H1 (cell line): ENCODE data around the gene GLB1L2. TPM values are rescaled to one million over a fixed set of nuclear protein-coding genes. Genes with fewer than 3 reads are reported as not detected.

Experiments used
- CTCF ChIA-PET: fragments of 300-600 bp; sonication (Branson Sonifier 250); formaldehyde crosslinking; loops from one replicate; lab custom pipeline; 2021; ENCODE audit not compliant: partially characterized antibody; lab: Charles Lee
- POLR2A ChIA-PET: fragments of 300-600 bp; sonication (Branson Sonifier 250); formaldehyde crosslinking; loops from one replicate; lab custom pipeline; 2021; ENCODE audit warnings: inconsistent platforms; ENCODE audit not compliant: partially characterized antibody; lab: Charles Lee
- DNase-seq, 2 experiments: peaks; one replicate each; pipeline versions ENCODE4 v3.0.0 to v3.0.0-alpha.2; 2010 to 2022; ENCODE audit warnings: low spot score in 2 of 2, low read depth in 1 of 2, mixed read lengths in 1 of 2
- FAIRE-seq: peaks from 2 replicates; lab custom pipeline; 2011; peaks lifted over from hg19 to GRCh38; lab: Jason Lieb, UNC
- H2AFZ ChIP-seq: 2 replicates; pipeline ENCODE4 v1.8.1; 2012; ENCODE audit warnings: low read length, inconsistent platforms
- H2AK5ac ChIP-seq: 2 replicates; pipeline ENCODE4 v1.6.1; 2013; ENCODE audit warnings: low read depth, low read length
- H2BK120ac ChIP-seq: replicated peaks from 2 replicates; pipeline ENCODE3; 2013; ENCODE audit warnings: low read depth, low read length, inconsistent platforms
- H2BK12ac ChIP-seq: 2 replicates; pipeline ENCODE4 v1.6.1; 2013; ENCODE audit warnings: low read depth, low read length
- H2BK15ac ChIP-seq: 2 replicates; pipeline ENCODE4 v1.6.1; 2013; ENCODE audit warnings: low read length
- H2BK20ac ChIP-seq: 2 replicates; pipeline ENCODE4 v1.6.1; 2013; ENCODE audit warnings: low read length
- H2BK5ac ChIP-seq: 2 replicates; pipeline ENCODE4 v1.6.1; 2013; ENCODE audit warnings: low read depth, low read length
- H3K14ac ChIP-seq: 2 replicates; pipeline ENCODE4 v1.6.1; 2013; ENCODE audit warnings: inconsistent platforms; ENCODE audit not compliant: insufficient read length
- H3K18ac ChIP-seq: 2 replicates; pipeline ENCODE4 v1.6.1; 2013; ENCODE audit warnings: low read length; ENCODE audit errors: extremely low read depth
- H3K23ac ChIP-seq: 2 replicates; pipeline ENCODE4 v1.6.1; 2013; ENCODE audit warnings: inconsistent platforms; ENCODE audit not compliant: insufficient read length
- H3K23me2 ChIP-seq: 2 replicates; pipeline ENCODE4 v1.6.1; 2013; ENCODE audit warnings: low read depth, low read length
- H3K27ac ChIP-seq: 2 replicates; pipeline ENCODE4 v1.6.1; 2011; ENCODE audit warnings: low read depth, low read length, inconsistent platforms
- H3K27me3 ChIP-seq, 4 experiments: replicated peaks in 1 of 4; 1 replicate in 1 of 4; 2 replicates in 3 of 4; pipeline versions ENCODE4 v1.6.1 to v1.8.1; 2011 to 2013; ENCODE audit warnings: low read length in 3 of 4, mild to moderate bottlenecking in 3 of 4, inconsistent platforms in 2 of 4, mixed read lengths in 2 of 4, moderate library complexity in 1 of 4; ENCODE audit not compliant: control insufficient read depth in 3 of 4, insufficient read depth in 3 of 4; ENCODE audit errors: extremely low read depth in 1 of 4
- H3K36me3 ChIP-seq, 4 experiments: 2 replicates each; pipeline versions ENCODE4 v1.6.1 to v1.8.1; 2011 to 2013; ENCODE audit warnings: mild to moderate bottlenecking in 4 of 4, low read length in 3 of 4, moderate library complexity in 2 of 4, control low read depth in 1 of 4, inconsistent platforms in 1 of 4; ENCODE audit not compliant: insufficient read depth in 4 of 4, control insufficient read depth in 2 of 4
- H3K4ac ChIP-seq: replicated peaks from 2 replicates; pipeline ENCODE3; 2013; ENCODE audit warnings: low read length, low read depth, mixed read lengths, inconsistent platforms; ENCODE audit not compliant: insufficient read length
- H3K4me1 ChIP-seq, 4 experiments: replicated peaks in 1 of 4; 1 replicate in 1 of 4; 2 replicates in 3 of 4; pipeline versions ENCODE4 v1.6.1 to v1.8.1; 2011 to 2013; ENCODE audit warnings: low read length in 3 of 4, inconsistent platforms in 2 of 4, mixed read lengths in 1 of 4; ENCODE audit not compliant: insufficient read depth in 4 of 4, control insufficient read depth in 3 of 4
- H3K4me2 ChIP-seq, 2 experiments: 2 replicates each; pipeline versions ENCODE4 v1.6.1 to v1.8.1; 2011 to 2013; ENCODE audit warnings: low read depth in 2 of 2, low read length in 2 of 2, control low read depth in 1 of 2, inconsistent platforms in 1 of 2, mild to moderate bottlenecking in 1 of 2; ENCODE audit not compliant: insufficient read depth in 1 of 2
- H3K4me3 ChIP-seq, 4 experiments: fragments of 200-600, 300-600 bp in 1 of 4; sonication (generic), shearing (Covaris generic), sonication (Bioruptor Twin) in 1 of 4; 2 replicates each; pipeline versions ENCODE4 v1.5.1 to v1.8.1; 2011 to 2016; ENCODE audit warnings: low read length in 4 of 4, low read depth in 3 of 4, control low read depth in 2 of 4, inconsistent platforms in 2 of 4, mild to moderate bottlenecking in 2 of 4, mixed read lengths in 1 of 4, moderate library complexity in 1 of 4; ENCODE audit not compliant: insufficient read depth in 2 of 4; ENCODE audit errors: extremely low read depth in 1 of 4
- H3K56ac ChIP-seq: replicated peaks from 2 replicates; pipeline ENCODE3; 2013; ENCODE audit warnings: low read depth, mild to moderate bottlenecking, mixed read lengths, low read length, inconsistent platforms; ENCODE audit not compliant: insufficient read length
- H3K79me1 ChIP-seq: 2 replicates; pipeline ENCODE4 v1.6.1; 2013; ENCODE audit warnings: low read depth, low read length, control low read depth
- H3K79me2 ChIP-seq, 2 experiments: 2 replicates each; pipeline versions ENCODE4 v1.6.1 to v1.8.1; 2012 to 2013; ENCODE audit warnings: low read length in 2 of 2, mild to moderate bottlenecking in 2 of 2, inconsistent platforms in 1 of 2; ENCODE audit not compliant: insufficient read depth in 2 of 2, control insufficient read depth in 1 of 2
- H3K9ac ChIP-seq, 4 experiments: replicated peaks in 1 of 4; 1 replicate in 1 of 4; 2 replicates in 3 of 4; pipeline versions ENCODE4 v1.6.1 to v1.8.1; 2011 to 2013; ENCODE audit warnings: low read depth in 3 of 4, low read length in 3 of 4, control low read depth in 2 of 4, mild to moderate bottlenecking in 2 of 4, moderate library complexity in 2 of 4, inconsistent platforms in 1 of 4; ENCODE audit errors: extremely low read depth in 1 of 4
- H3K9me3 ChIP-seq, 2 experiments: 2 replicates each; pipeline versions ENCODE4 v1.6.1 to v1.8.1; 2012 to 2013; ENCODE audit warnings: mild to moderate bottlenecking in 2 of 2, moderate library complexity in 2 of 2, control low read depth in 1 of 2, inconsistent platforms in 1 of 2, low read depth in 1 of 2, low read length in 1 of 2, mixed read lengths in 1 of 2; ENCODE audit not compliant: insufficient read depth in 2 of 2
- H4K20me1 ChIP-seq, 2 experiments: replicated peaks in 1 of 2; 2 replicates each; pipeline versions ENCODE3 to v1.8.1; 2011 to 2013; ENCODE audit warnings: inconsistent platforms in 2 of 2, low read length in 2 of 2, mild to moderate bottlenecking in 1 of 2; ENCODE audit not compliant: insufficient read depth in 2 of 2, control insufficient read depth in 1 of 2
- H4K5ac ChIP-seq: 2 replicates; pipeline ENCODE4 v1.6.1; 2013; ENCODE audit warnings: low read length, low read depth, mixed read lengths, inconsistent platforms; ENCODE audit not compliant: insufficient read length
- H4K8ac ChIP-seq: 2 replicates; pipeline ENCODE4 v1.8.0; 2013; ENCODE audit warnings: mild to moderate bottlenecking, moderate library complexity, low read length, inconsistent platforms; ENCODE audit not compliant: insufficient read depth; ENCODE audit errors: extremely low read depth
- H4K91ac ChIP-seq: replicated peaks from 2 replicates; pipeline ENCODE3; 2013; ENCODE audit warnings: low read length, mixed read lengths, inconsistent platforms; ENCODE audit not compliant: insufficient read length
- ASH2L ChIP-seq: fragments of 200-600, 300-600 bp; sonication (generic); IDR thresholded peaks from one replicate; pipeline ENCODE4 v1.7.1; 2017; ENCODE audit warnings: low read length
- BACH1 ChIP-seq: IDR thresholded peaks from 2 replicates; pipeline ENCODE4 v1.6.1; 2012; ENCODE audit warnings: low read length, improper control_type of control experiment
- CBX8 ChIP-seq: fragments of 300-800, 300-1000 bp; sonication (generic); IDR thresholded peaks from 2 replicates; pipeline ENCODE4 v1.7.1; 2016; ENCODE audit warnings: low read depth, low read length, borderline replicate concordance
- GABPA ChIP-seq: IDR thresholded peaks from 2 replicates; pipeline ENCODE4 v1.6.1; 2011; ENCODE audit warnings: mild to moderate bottlenecking, low read length, moderate library complexity, borderline replicate concordance; ENCODE audit not compliant: insufficient read depth
- KDM4A ChIP-seq: IDR thresholded peaks from one replicate; pipeline ENCODE4 v1.7.1; 2012; ENCODE audit warnings: low read depth, mild to moderate bottlenecking, moderate library complexity, low read length, inconsistent platforms; ENCODE audit not compliant: severe bottlenecking
- RNF2 ChIP-seq: fragments of 200-900, 300-1000 bp; sonication (generic); IDR thresholded peaks from 2 replicates; pipeline ENCODE4 v1.7.1; 2016; ENCODE audit warnings: borderline replicate concordance, low read depth, mild to moderate bottlenecking, antibody characterized with exemption, low read length; ENCODE audit not compliant: poor library complexity, severe bottlenecking; ENCODE audit errors: missing control alignments
- WGBS, 2 experiments: shearing (Covaris generic) in 1 of 2; methylation state at CpG; one replicate each; pipeline versions ENCODE4 v1.1.6 to v1.1.7; 2013 to 2015; ENCODE audit warnings: low lambda C conversion rate in 2 of 2, mixed read lengths in 2 of 2, inconsistent platforms in 1 of 2, low coverage in 1 of 2, missing lambda C conversion rate in 1 of 2; ENCODE audit not compliant: insufficient replicate concordance in 2 of 2, insufficient coverage in 1 of 2, insufficient read length in 1 of 2; ENCODE audit errors: extremely low coverage in 1 of 2, missing lambda C conversion rate in 1 of 2; 5-methylcytosine and 5-hydroxymethylcytosine counted together
- polyA plus RNA-seq, 7 experiments: library from polyadenylated mRNA; depleted of rRNA in 3 of 7; stranded (reverse) in 5 of 7; unstranded in 2 of 7; fragments of >200 nt in 5 of 7; fragments of 200-250 nt in 2 of 7; gene quantifications; 1 replicate in 5 of 7; 2 replicates in 1 of 7; 4 replicates in 1 of 7; pipeline versions ENCODE4 v1.2.1 to v1.2.3, GENCODE V29; 2011 to 2013; ENCODE audit warnings: missing spikeins in 2 of 7, mixed read lengths in 2 of 7
- total RNA-seq: library from RNA; stranded (reverse); fragmentation: NEBNext Ultra II Directional; extraction: Animal tissue kit (Norgen Biotek cat#: 25700); gene quantifications from 2 replicates; pipeline ENCODE4 v1.2.1, GENCODE V29; 2021

The GLB1L2 gene
- total and polyA plus RNA-seq, 2 of the 8 experiments (the other 6 are each of a cell fraction or from before 2014, with no cell fraction given), result 4.4 to 7.9 TPM

DNA sequence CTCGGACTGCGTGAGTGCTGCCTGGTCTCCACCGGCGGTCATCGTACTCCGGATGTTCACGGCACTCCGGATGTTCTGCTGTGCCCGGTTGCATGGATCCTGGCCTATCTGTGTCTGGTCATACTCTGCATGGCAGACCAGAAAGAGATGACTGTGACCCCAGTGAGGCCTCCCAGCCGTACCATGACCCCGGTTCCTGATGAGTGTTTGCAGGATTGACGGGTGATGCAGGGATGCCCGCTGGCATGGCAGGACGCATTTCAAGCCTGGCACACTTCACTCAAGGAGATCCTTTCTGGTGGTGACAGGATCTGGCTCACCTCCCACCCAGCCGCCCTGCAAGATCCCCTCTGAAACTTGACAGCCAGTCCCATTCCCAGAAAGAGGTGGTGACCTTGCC, 6.3 kb downstream of the GLB1L2 start:
- H3K4me2 ChIP-seq, result no peak overlapping the region
- ChIA-PET CTCF (interaction anchor here (1.2 kb wide), 1 partner anchor 75 kb away, joined by 3 read pairs; no protein-coding TSS in a partner anchor), POLR2A (no interaction called here)
- H3K9me3 ChIP-seq, result no peaks in the 10 kb centered on the region
- no peaks in the 10 kb centered on the region for H3K79me2 ChIP-seq
- H3K18ac ChIP-seq, result no peak overlapping the region
- no peak overlapping the region for H4K8ac ChIP-seq
- H3K4me3 ChIP-seq, result no peak overlapping the region
- DNase-seq (no peak), FAIRE-seq (no peak)
- H2BK20ac ChIP-seq, result no peak overlapping the region
- no peak overlapping the region for H3K23ac ChIP-seq
- no peaks in the 10 kb centered on the region for H3K79me1 ChIP-seq
- no peak overlapping the region for H2AK5ac ChIP-seq
- H4K20me1 ChIP-seq, result no peaks in the 10 kb centered on the region
- no peak overlapping the region for H4K91ac ChIP-seq
- H3K23me2 ChIP-seq, result no peaks in the 10 kb centered on the region
- WGBS, 2 experiments, result 92% methylated on average over 15 of the region's 15 CpGs; no CpG with 5 or more reads in 1 of the 2 experiments
- no peak overlapping the region for H2BK15ac ChIP-seq
- H3K27me3 ChIP-seq, result peaks cover 0 to 10% (median 6%) of the 10 kb centered on the region in 4 experiments; a peak in 5 of 7 replicates
- H3K4ac ChIP-seq, result no peak overlapping the region
- no peaks in the 10 kb centered on the region for H3K4me1 ChIP-seq
- H3K36me3 ChIP-seq, result no peaks in the 10 kb centered on the region
- H3K9ac ChIP-seq, result no peak overlapping the region
- no peak overlapping the region for H3K56ac ChIP-seq
- TF ChIP-seq RNF2 (no peak), GABPA (no peak), BACH1 (no peak), CBX8 (no peak), ASH2L (no peak), KDM4A (no peak)
- no peak overlapping the region for H3K14ac ChIP-seq
- no peak overlapping the region for H2AFZ ChIP-seq
- H2BK12ac ChIP-seq, result no peak overlapping the region; the same call in 1 of the 2 replicates
- no peak overlapping the region for H3K27ac ChIP-seq
- H2BK120ac ChIP-seq, result no peak overlapping the region
- H4K5ac ChIP-seq, result no peak overlapping the region
- H2BK5ac ChIP-seq, result no peak overlapping the region
